ENCODE data around the gene SLC39A11. TPM values are rescaled to one million over a fixed set of nuclear protein-coding genes. Genes with fewer than 3 reads are reported as not detected.
"Not testable (repeated sequence)": the region's sequence is repeated elsewhere in the genome, so short reads cannot be mapped to it uniquely, and the experiment has no call there.

Gene SLC39A11
- total RNA-seq, 1 experiment from 2014 or later: 46.4 TPM

GRCh38 chr17:73067699-73068098, 24.8 kb downstream of the SLC39A11 start:
- H3K9ac ChIP-seq (ENCODE audit: low read length); H4K20me1 ChIP-seq (ENCODE audit: insufficient read depth); intact Hi-C loops (cut with micrococcal nuclease): not testable (repeated sequence)

GRCh38 chr17:73067075-73067474, 25.4 kb downstream of the SLC39A11 start:
- Histone ChIP-seq H4K20me1 (ENCODE audit: insufficient read depth) (no peaks in the 10 kb centered on the region), H3K4me2 (ENCODE audit: low read length) (no peak overlapping the region), H3K9me3 (ENCODE audit: control insufficient read depth in 1 of 2, insufficient read depth in 1 of 2, low read depth in 1 of 2, low read length in 2 of 2) (no peaks in the 10 kb centered on the region), H3K36me3 (ENCODE audit: control insufficient read depth in 1 of 2, insufficient read depth in 2 of 2, low read length in 2 of 2) (no peaks in the 10 kb centered on the region), H3K9ac (ENCODE audit: low read length) (no peak overlapping the region), H3K27ac (ENCODE audit: low read depth, low read length) (no peak overlapping the region), H3K27me3 (ENCODE audit: insufficient read depth, low read length) (no peaks in the 10 kb centered on the region), H3K9me2 (ENCODE audit: insufficient read depth) (no peaks in the 10 kb centered on the region), H3K4me3 (replicated peaks in 1 of 2; ENCODE audit: low read depth in 1 of 2, low read length in 2 of 2) (no peak overlapping the region), H3K79me2 (ENCODE audit: insufficient read depth, low read length) (no peaks in the 10 kb centered on the region), H2AFZ (ENCODE audit: low read depth, low read length, poor library complexity, severe bottlenecking) (no peak overlapping the region), H3K4me1 (ENCODE audit: control insufficient read depth in 1 of 2, insufficient read depth in 2 of 2, low read length in 2 of 2) (peaks cover 0 to 7% of the 10 kb centered on the region in 2 experiments; a peak in 1 of 4 replicates)
- TF ChIP-seq SRF (IDR thresholded peaks at IDR 0.05; ENCODE audit: low read depth): no peak
- no peak for TF ChIP-seq ELF1 (IDR thresholded peaks at IDR 0.05; ENCODE audit: borderline replicate concordance, low read depth)
- POLR2A ChIA-PET: no interaction called here
- ATAC-seq (no peak), DNase-seq (ENCODE audit: low read depth, low spot score) (no peak)
- intact Hi-C loops (cut with micrococcal nuclease): no loop called here
- CTCF ChIA-PET: no interaction called here
- RAD21 ChIA-PET (ENCODE audit: low non-redundant PET in 1 of 2, low total read pairs in 2 of 2, uncharacterized antibody in 2 of 2, unreplicated experiment in 2 of 2): no interaction called here
- BruUV-seq (replicated peaks): no TSS peak

More at GRCh38 chr17:73067699-73068098, 24.8 kb downstream of the SLC39A11 start:
- BruUV-seq (replicated peaks); H3K9me2 ChIP-seq (ENCODE audit: insufficient read depth); H2AFZ ChIP-seq (ENCODE audit: low read depth, low read length, poor library complexity, severe bottlenecking); H3K27ac ChIP-seq (ENCODE audit: low read depth, low read length); H3K9me3 ChIP-seq (ENCODE audit: control insufficient read depth in 1 of 2, insufficient read depth in 1 of 2, low read depth in 1 of 2, low read length in 2 of 2); ATAC-seq; CTCF ChIA-PET; H3K27me3 ChIP-seq (ENCODE audit: insufficient read depth, low read length); POLR2A ChIA-PET; H3K4me2 ChIP-seq (ENCODE audit: low read length); H3K36me3 ChIP-seq (ENCODE audit: control insufficient read depth in 1 of 2, insufficient read depth in 2 of 2, low read length in 2 of 2); H3K4me3 ChIP-seq (replicated peaks in 1 of 2; ENCODE audit: low read depth in 1 of 2, low read length in 2 of 2); DNase-seq (ENCODE audit: low read depth, low spot score); H3K79me2 ChIP-seq (ENCODE audit: insufficient read depth, low read length); H3K4me1 ChIP-seq (ENCODE audit: control insufficient read depth in 1 of 2, insufficient read depth in 2 of 2, low read length in 2 of 2): not testable (repeated sequence)
- RAD21 ChIA-PET (ENCODE audit: low non-redundant PET in 1 of 2, low total read pairs in 2 of 2, uncharacterized antibody in 2 of 2, unreplicated experiment in 2 of 2): interaction anchor here in 1 of 2 experiments (0.6 kb wide), 1 partner anchor 247 kb away, joined by 3 read pairs; no protein-coding TSS in a partner anchor
